Natural killer cell treated with Interleukin-12 subunit alpha and Interleukin-12 subunit beta and Interleukin-15 and Interleukin-18, amount 100 ng/mL, for 72 hours (primary cell): ENCODE measurements around the gene FKBP8. TPM values are rescaled to one million over a fixed set of nuclear protein-coding genes. Genes with fewer than 3 reads are reported as not detected.
A peak's percentile ranks its signal among the peaks of the same experiment; 100 is the strongest.
"Not testable (repeated sequence)": the region's sequence is repeated elsewhere in the genome, so short reads cannot be mapped to it uniquely, and the experiment has no call there.

ENCODE experiments used
- ATAC-seq, 2 donors: fragments of 150-1000 bp; cut with Tn5 transposase in 1 of 2; sonication (Bioruptor Pico), chemical (Tn5 transposase) in 1 of 2; 2 replicates each; pipeline ENCODE4 v1.10.0; 2021
- DNase-seq: peaks from one replicate; pipeline ENCODE4 v3.0.0; 2022; ENCODE audit warnings: low spot score
- H3K27ac Mint-ChIP-seq, 2 donors: 1 replicate in 1 of 2; 2 replicates in 1 of 2; pipeline ENCODE4 v1.8.0; 2022; ENCODE audit warnings: mixed read lengths in 2 of 2, mild to moderate bottlenecking in 1 of 2, moderate library complexity in 1 of 2
- H3K27me3 Mint-ChIP-seq, 2 donors: 1 replicate in 1 of 2; 2 replicates in 1 of 2; pipeline ENCODE4 v1.8.0; 2022; ENCODE audit warnings: mixed read lengths in 2 of 2
- H3K36me3 Mint-ChIP-seq: one replicate; pipeline ENCODE4 v1.8.0; 2022; ENCODE audit warnings: mixed read lengths
- H3K4me1 Mint-ChIP-seq, 2 donors: 1 replicate in 1 of 2; 2 replicates in 1 of 2; pipeline ENCODE4 v1.8.0; 2022; ENCODE audit warnings: low read depth in 2 of 2, mixed read lengths in 2 of 2, mild to moderate bottlenecking in 1 of 2
- H3K4me3 Mint-ChIP-seq: one replicate; pipeline ENCODE4 v1.8.0; 2022; ENCODE audit warnings: mixed read lengths
- H3K9me3 Mint-ChIP-seq: 2 replicates; pipeline ENCODE4 v1.8.0; 2022; ENCODE audit warnings: mixed read lengths
- total RNA-seq, 2 donors: library from RNA; stranded (reverse); gene quantifications; one replicate each; pipeline ENCODE4 v1.2.3, GENCODE V29; 2022

The FKBP8 gene
- total RNA-seq, 2 donors from 2014 or later: 199 to 208 TPM

DNA sequence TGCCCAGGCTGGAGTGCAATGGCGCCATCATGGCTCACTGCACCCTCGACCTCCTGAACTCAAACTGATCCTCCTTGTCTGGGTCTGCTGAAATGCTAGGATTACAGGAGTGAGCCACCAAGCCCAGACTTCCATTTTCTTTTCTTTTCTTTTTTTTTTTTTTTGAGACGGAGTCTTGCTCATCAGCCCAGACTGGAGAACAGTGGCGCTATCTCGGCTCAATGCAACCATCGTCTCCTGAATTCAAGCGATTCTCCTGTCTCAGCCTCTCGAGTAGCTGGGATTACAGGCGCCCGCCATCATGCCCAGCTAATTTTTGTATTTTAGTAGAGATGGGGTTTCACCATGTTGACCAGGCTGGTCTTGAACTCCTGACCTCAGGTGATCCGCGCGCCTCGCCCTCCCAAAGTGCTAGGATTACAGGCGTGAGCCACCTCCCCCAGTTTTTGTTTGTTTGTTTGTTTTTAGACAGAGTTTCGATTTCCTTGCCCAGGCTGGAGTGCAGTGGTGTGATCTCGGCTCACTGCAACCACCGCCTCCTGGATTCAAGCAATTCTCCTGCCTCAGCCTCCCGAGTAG is 20.4 kb downstream of the FKBP8 start:
- not testable (repeated sequence) for ATAC-seq, H3K36me3 Mint-ChIP-seq, DNase-seq, H3K27me3 Mint-ChIP-seq, H3K9me3 Mint-ChIP-seq
- peak overlapping the region; percentile 89 for H3K4me3 Mint-ChIP-seq
- H3K4me1 Mint-ChIP-seq: peaks cover 9 to 19% of the 10 kb centered on the region in 2 donors
- peak overlapping the region; percentile 69 to 86 for H3K27ac Mint-ChIP-seq

DNA sequence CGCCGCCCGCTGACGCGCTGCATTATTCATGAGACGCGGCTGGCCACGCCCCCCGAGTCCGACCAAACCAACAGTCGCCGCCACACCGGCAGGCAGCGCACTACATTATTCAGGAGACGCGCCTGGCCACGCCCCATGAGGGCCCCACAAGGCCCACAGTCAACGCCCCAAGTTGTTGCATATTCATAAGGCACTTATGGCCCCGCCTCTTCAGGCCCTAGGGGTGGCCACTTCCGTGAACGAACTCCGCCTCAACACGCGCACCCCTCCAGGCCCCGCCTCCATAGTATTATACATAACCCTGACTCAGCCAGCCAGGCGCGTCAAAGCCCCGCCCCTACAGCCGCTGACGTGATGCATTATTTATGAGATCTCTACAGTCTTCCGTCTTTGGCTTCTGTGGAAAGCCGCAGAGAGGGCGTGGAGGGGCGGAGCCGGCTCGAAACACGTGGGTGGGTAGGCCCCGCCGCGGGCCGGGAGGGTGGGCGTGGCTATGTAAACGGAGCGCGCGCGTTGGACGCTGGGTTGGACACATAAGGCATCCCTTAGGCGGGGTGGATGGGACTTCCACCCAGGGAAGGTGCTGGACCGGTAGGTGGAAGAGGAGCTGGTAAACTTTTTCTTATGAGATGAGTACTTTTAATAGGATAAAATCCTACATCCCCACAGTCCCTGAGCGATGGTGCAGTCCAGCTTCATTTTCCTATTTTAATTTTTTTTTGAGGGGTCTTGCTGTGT is 21.1 kb downstream of the FKBP8 start:
- Mint-ChIP-seq H3K36me3 (no peaks in the 10 kb centered on the region), H3K4me3 (peak overlapping the region; percentile 89), H3K4me1 (peaks cover 9 to 23% of the 10 kb centered on the region in 2 donors)

DNA sequence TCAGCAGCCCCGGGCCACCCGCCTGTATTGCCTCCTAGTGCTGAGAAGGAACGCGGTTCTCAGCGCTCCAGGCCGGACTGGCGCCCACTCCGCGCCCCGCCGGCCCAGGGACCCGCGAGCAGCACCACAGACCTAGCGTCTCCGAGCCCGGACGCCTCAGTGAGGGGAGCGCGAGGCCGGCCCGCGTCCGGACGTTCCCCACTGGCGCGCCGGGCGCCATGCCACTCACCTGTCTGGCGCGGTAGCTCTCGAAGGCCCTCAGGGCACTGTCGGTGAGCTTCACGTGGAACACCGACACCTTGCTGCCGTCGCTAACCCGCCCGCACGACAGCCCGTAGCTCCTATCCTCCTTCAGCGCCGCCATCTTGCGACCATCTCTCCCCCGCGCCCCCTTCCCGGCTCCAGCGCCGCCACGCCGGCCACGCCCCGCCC is 21.7 kb downstream of the FKBP8 start, which contains the start of gene ELL:
Gene ELL, minus strand, starts transcription at position 379 of the 432 bp plus-strand sequence. Its CDS starts 15 bp downstream, at position 364.
- Mint-ChIP-seq H3K36me3 (no peaks in the 10 kb centered on the region), H3K9me3 (no peaks in the 10 kb centered on the region), H3K4me1 (peaks cover 13 to 26% of the 10 kb centered on the region in 2 donors), H3K4me3 (peak within 1 kb of the TSS; percentile 89), H3K27ac (peak within 1 kb of the TSS; percentile 69 to 97), H3K27me3 (no peaks in the 10 kb centered on the region)
- ATAC-seq (peak in 1 of 2 donors; percentile 14), DNase-seq (no peak)

More for the DNA sequence above, 21.1 kb downstream of the FKBP8 start:
- Mint-ChIP-seq H3K9me3 (no peaks in the 10 kb centered on the region), H3K27me3 (no peaks in the 10 kb centered on the region), H3K27ac (peak overlapping the region; percentile 69 to 86)
- ATAC-seq (peak; percentile 96), DNase-seq (peak; percentile 100)

DNA sequence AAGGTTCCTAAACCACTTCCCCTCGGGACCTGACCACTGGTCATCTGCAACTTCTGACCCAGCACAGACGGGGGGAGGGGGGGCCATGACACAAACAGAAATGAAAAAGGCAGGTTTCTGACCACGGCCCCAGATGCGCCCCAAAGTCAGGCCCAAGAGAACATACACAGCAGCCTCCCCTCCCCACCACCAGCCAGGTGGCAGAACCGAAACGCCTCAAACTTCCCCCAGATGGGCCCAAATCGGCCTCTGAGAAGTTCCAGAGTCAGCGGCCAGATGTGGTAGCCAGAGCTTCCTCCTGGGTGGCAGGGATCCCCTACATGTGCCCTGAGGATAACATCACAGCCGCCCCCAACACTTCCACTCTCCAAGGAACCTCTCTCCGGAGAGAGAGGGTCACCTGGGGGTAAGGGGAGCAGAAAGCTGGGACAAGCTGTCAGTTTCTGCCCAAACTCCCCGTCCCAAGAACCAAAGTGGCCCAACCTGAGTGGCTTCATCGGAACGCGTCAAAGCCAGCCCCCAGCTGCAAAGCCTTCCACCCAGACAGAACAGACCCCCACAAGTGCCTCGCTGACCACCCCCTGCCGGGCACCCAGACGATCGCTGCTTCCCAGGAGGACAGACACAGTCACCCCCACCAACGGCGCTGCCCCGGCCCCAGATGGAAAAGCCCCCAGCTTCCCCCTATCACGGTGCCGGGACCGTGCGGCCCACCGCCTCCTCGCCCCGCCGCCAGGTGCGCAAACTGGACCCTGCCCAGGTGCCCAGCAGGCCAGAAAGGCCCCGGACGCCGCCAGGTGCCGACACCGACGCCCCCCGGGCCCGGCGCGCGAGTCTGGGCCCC is 22.3 kb downstream of the FKBP8 start:
- DNase-seq: no peak
- peaks cover 19 to 32% of the 10 kb centered on the region in 2 donors for H3K4me1 Mint-ChIP-seq
- no peak for ATAC-seq
- no peaks in the 10 kb centered on the region for H3K9me3 Mint-ChIP-seq
- peak overlapping the region; percentile 69 to 97 for H3K27ac Mint-ChIP-seq
- peak overlapping the region; percentile 89 for H3K4me3 Mint-ChIP-seq
- no peaks in the 10 kb centered on the region for H3K36me3 Mint-ChIP-seq
- H3K27me3 Mint-ChIP-seq: no peaks in the 10 kb centered on the region

DNA sequence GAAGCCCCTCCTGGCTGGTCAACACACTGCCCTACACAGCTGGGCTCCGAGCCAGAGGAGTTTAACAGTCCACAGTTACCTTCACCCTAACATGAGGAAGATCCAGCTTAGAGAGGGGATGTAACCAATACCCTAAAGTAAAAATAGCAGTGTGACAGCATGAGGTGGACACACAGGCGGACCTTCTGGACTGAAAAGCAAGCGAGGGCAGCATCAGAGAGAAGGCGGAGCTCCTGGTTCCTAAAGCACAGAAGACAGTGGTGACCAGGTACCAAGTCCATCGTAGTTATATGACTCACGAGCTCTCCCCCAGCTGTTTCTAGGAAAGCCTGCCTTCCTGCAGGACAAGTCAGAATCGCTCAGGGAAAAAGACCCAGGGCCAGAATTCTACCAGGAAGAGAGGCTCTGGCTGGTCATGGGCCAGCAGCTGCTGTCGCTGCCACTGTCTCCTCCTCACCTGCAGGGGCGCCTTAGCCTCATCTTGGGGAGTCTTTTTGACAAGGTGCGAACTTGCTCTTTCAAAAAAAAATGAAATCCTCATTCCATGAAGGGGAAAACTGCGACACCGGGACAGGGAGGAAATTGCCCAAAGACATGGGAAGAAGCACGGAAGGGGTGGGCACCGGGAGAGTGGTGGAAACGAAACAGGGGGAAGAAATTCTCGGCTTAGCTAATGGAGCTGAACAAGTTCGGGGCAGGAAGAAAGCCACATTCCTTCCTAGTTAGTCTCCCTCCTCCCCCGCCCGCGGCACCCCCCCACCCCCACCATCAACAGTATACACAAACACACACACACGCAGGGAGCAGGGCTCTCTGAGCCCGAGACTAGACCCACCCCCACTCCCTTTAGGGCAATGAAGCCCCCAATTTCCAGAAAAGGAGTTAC is 23.2 kb downstream of the FKBP8 start:
- Mint-ChIP-seq H3K36me3 (no peaks in the 10 kb centered on the region), H3K4me1 (peaks cover 19 to 40% of the 10 kb centered on the region in 2 donors), H3K27me3 (no peaks in the 10 kb centered on the region), H3K9me3 (no peaks in the 10 kb centered on the region), H3K4me3 (peak overlapping the region; percentile 89), H3K27ac (peak overlapping the region; percentile 69 to 97)
- DNase-seq (no peak), ATAC-seq (no peak)

DNA sequence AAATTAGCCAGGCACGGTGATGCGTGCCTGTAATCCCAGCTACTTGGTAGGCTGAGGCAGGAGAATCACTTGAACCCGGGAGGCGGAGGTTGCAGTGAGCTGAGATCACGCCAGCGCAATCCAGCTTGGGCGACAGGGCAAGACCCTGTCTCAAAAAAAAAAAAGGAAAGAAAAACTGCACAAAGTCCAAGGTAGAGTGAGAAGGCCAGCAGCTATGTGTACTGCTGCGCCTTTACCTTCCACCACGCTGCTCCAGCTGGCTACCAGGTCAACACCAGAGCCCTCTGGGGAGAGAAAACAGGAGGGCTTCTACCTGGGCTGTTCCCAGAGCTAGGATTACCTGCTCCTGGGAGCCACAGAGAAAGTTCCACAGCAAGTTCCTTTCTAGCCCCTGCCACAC is 24.7 kb downstream of the FKBP8 start:
- Mint-ChIP-seq H3K27ac (peak overlapping the region in 1 of 2 donors; percentile 97), H3K9me3 (no peaks in the 10 kb centered on the region), H3K36me3 (no peaks in the 10 kb centered on the region), H3K4me3 (no peak overlapping the region), H3K27me3 (no peaks in the 10 kb centered on the region), H3K4me1 (peaks cover 26 to 50% of the 10 kb centered on the region in 2 donors)
- no peak for DNase-seq
- no peak for ATAC-seq

DNA sequence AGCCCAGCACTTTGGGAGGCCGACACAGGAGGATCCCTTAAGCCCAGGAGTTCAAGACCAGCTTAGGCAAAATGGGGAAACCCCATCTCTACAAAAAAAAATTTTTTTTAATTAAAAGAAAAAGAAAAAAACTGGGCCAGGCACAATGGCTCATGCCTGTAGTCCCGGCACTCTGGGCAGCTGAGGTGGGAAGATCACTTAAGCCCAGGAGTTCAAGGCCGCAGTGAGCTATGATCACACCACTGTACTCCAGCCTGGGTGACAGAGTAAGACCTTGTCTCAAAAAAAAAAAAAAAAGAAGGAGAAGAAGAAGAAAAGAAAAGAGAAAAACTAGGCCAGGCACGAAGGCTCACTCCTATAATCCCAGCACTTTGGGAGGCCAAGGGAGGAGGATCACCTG is 25.8 kb downstream of the FKBP8 start:
- Mint-ChIP-seq H3K9me3 (no peaks in the 10 kb centered on the region), H3K4me3 (no peak overlapping the region), H3K27ac (no peak overlapping the region), H3K4me1 (peaks cover 33 to 56% of the 10 kb centered on the region in 2 donors), H3K27me3 (no peaks in the 10 kb centered on the region), H3K36me3 (no peaks in the 10 kb centered on the region)
- no peak for DNase-seq
- no peak for ATAC-seq

DNA sequence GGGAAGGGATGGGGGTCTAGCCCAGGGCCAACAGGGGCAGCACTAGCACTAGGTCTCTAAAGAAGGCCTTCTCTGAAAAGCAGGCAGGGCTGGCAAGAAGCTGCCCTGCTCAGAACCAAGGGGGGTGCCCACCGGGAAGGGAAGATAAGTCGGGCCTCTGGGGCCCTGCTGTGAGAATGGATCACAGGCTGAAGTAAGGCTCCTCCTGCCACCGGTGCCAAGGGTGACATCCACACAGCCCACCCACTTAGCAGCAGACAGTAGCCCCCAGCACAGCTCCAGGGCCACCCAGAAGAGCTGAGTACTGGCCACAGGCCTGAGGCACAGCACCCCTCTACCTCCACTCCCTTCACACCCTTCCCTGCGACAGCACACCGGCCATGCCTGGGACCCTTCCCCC is 27.4 kb downstream of the FKBP8 start:
- Mint-ChIP-seq H3K4me1 (peaks cover 33 to 56% of the 10 kb centered on the region in 2 donors), H3K27ac (peak overlapping the region; percentile 36 to 75)
- ATAC-seq: no peak

DNA sequence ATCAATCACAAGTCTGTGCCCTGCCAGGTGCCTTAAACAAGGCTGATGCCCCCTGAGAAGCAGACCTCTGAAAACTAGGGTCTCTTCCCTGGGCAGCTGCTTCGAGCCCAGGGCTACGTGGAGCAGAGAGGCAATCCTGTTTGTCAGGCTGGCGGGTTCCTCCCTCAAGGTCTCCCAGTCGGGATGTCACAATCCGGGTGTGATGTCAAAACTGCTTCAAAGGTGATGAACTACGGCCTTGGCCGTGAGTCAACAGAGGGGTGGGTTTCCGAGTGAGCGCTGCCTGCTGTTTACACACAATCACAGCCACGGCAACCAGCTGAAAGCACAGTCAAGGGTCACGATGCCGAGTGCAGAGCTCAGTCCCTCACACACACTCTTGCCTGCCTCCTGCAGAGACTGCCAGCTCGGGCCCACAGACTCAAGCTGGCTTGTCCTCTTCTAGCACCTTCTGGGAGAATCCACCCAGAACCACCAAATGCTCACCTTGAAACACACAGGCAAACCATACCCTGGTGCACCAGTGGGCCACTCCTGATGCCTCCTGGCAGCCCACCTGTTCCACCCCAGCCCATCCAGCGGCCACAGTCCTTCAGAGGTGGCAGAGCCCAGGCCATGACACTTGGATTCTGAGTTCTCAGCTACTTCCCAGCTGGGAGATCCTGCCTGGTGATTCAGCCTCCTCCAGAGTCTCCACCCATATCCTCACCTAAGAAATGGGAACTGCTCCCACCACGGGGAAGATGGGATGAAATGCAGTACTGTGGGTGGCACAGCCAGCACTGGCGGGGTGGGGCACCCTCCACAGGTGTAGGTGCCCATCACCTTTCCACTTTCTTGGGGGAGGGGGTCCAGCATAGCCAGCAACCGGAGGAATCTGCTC is 28.3 kb downstream of the FKBP8 start:
- Mint-ChIP-seq H3K4me1 (peaks cover 28 to 54% of the 10 kb centered on the region in 2 donors), H3K9me3 (no peaks in the 10 kb centered on the region), H3K36me3 (no peaks in the 10 kb centered on the region), H3K27ac (peak overlapping the region in 1 of 2 donors; percentile 30), H3K4me3 (no peak overlapping the region), H3K27me3 (no peaks in the 10 kb centered on the region)
- DNase-seq: no peak
- ATAC-seq: peak; percentile 63 to 73

More for the DNA sequence above, 27.4 kb downstream of the FKBP8 start:
- no peaks in the 10 kb centered on the region for H3K27me3 Mint-ChIP-seq
- no peaks in the 10 kb centered on the region for H3K9me3 Mint-ChIP-seq
- H3K36me3 Mint-ChIP-seq: no peaks in the 10 kb centered on the region
- no peak overlapping the region for H3K4me3 Mint-ChIP-seq
- no peak for DNase-seq

DNA sequence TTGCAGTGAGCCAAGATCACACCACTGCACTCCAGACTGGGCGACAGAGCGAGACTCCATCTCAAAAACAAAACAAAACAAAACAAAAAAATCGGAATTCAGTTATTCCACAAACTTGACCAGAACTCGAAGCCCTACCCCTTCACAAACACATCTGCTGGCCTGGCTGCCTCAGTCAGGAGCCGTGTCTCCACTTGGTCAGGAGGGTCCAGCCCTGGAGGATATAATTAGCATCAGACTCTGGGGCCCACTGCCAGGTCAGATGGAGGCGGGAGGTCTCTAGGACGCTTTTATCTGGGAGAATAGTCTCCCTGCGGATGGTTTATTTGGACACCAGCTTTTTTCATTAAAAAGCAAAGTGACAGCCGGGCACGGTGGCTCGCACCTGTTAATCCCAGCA is 29.5 kb downstream of the FKBP8 start:
- no peaks in the 10 kb centered on the region for H3K27me3 Mint-ChIP-seq
- peak overlapping the region in 1 of 2 donors; percentile 30 for H3K27ac Mint-ChIP-seq
- DNase-seq: no peak
- H3K9me3 Mint-ChIP-seq: no peaks in the 10 kb centered on the region
- no peak for ATAC-seq
- H3K4me3 Mint-ChIP-seq: no peak overlapping the region
- no peaks in the 10 kb centered on the region for H3K36me3 Mint-ChIP-seq
- H3K4me1 Mint-ChIP-seq: peaks cover 24 to 49% of the 10 kb centered on the region in 2 donors

DNA sequence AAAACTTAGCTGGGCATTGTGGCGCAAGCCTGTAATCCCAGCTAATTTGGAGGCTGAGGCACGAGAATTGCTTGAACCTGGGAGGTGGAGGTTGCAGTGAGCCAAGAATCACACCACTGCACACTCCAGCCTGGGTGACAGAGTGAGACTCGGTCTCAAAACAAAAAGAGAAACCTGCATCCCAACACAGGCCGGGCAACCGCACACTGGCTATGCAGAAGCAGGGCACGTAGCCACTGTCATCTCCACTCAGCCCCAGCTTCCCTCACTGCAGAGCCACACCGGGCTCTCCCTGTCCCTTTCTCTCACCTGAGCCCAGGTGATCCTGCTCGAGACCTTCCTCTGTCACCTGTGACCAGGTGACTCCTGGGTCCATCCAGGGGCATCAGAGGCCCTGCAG is 33.2 kb downstream of the FKBP8 start:
- no peaks in the 10 kb centered on the region for H3K27me3 Mint-ChIP-seq
- no peak overlapping the region for H3K27ac Mint-ChIP-seq
- ATAC-seq (no peak), DNase-seq (no peak)
- H3K9me3 Mint-ChIP-seq: no peaks in the 10 kb centered on the region
- H3K4me3 Mint-ChIP-seq: no peak overlapping the region
- H3K36me3 Mint-ChIP-seq: no peaks in the 10 kb centered on the region
- peaks cover 39 to 53% of the 10 kb centered on the region in 2 donors for H3K4me1 Mint-ChIP-seq

DNA sequence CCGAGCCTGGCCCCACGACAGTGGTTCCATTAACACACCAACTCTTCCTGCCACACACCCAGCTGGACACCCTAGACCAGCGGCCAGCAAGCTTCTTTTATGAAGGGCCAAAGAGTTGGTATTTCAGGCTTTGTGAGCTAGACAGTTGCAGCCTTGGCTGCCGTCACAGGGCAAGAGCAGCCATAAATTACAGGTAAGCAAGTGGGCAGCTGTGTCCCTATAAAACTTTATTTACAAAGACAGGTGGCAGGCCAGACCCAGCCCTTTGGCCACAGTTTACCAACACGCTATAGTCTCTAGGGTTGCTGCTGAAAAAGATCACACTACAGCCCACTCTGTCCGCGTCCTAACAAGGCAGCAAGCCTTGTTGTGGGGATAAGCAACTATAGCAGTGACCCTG is 34.8 kb downstream of the FKBP8 start:
- no peak for DNase-seq
- Mint-ChIP-seq H3K9me3 (no peaks in the 10 kb centered on the region), H3K27ac (peak overlapping the region in 1 of 2 donors; percentile 87), H3K27me3 (no peaks in the 10 kb centered on the region), H3K4me3 (no peak overlapping the region), H3K36me3 (no peaks in the 10 kb centered on the region), H3K4me1 (peaks cover 42 to 57% of the 10 kb centered on the region in 2 donors)
- no peak for ATAC-seq
